Lower lobe of right lung (tissue), 2 donors: ENCODE data around the gene MYLK. TPM values are rescaled to one million over a fixed set of nuclear protein-coding genes. Genes with fewer than 3 reads are reported as not detected.
A peak's percentile ranks its signal among the peaks of the same experiment; 100 is the strongest.

Source experiments
- ATAC-seq, 2 donors: fragments of 200-7000 bp; cut with Tn5 transposase; one replicate each; pipeline ENCODE4 v1.9.1; 2020 to 2022; ENCODE audit warnings: mild to moderate bottlenecking in 2 of 2, moderate library complexity in 2 of 2
- DNase-seq: peaks from one replicate; pipeline ENCODE4 v3.0.0-alpha.2; 2020
- H3K27ac ChIP-seq: fragments of 200-600 bp; one replicate; pipeline ENCODE4 v1.8.0; 2022
- H3K27me3 ChIP-seq: fragments of 200-600 bp; one replicate; pipeline ENCODE4 v1.8.0; 2022; ENCODE audit warnings: low read depth
- H3K36me3 ChIP-seq: fragments of 200-600 bp; one replicate; pipeline ENCODE4 v1.8.0; 2022; ENCODE audit warnings: mild to moderate bottlenecking
- H3K4me1 ChIP-seq: fragments of 200-600 bp; one replicate; pipeline ENCODE4 v1.8.0; 2022
- H3K4me3 ChIP-seq: fragments of 200-600 bp; one replicate; pipeline ENCODE4 v1.8.0; 2022; ENCODE audit warnings: mild to moderate bottlenecking
- H3K9me3 ChIP-seq: fragments of 200-600 bp; one replicate; pipeline ENCODE4 v1.8.0; 2022
- intact Hi-C: fragments of 100-400 bp; cut with DNase I; formaldehyde crosslinking; loops from one replicate; pipeline ENCODE4 v1.11.0; 2022
- total RNA-seq: library from RNA; stranded (reverse); fragmentation: NEBNext Ultra II Directional; extraction: Animal tissue kit (Norgen Biotek cat#: 25700); gene quantifications from one replicate; pipeline ENCODE4 v1.2.1, GENCODE V29; 2021
- TF ChIP-seq, protein P1 (sequence below): fragments of 200-600 bp; IDR thresholded peaks from one replicate; pipeline ENCODE4 v1.8.0; 2022; ENCODE audit warnings: antibody characterized with exemption, mild to moderate bottlenecking
- donor health status: DM: no; HTN: yes; CAD: no; lungs with severe emphysema.

MYLK gene
- total RNA-seq, 1 donor from 2014 or later, result 156 TPM

DNA sequence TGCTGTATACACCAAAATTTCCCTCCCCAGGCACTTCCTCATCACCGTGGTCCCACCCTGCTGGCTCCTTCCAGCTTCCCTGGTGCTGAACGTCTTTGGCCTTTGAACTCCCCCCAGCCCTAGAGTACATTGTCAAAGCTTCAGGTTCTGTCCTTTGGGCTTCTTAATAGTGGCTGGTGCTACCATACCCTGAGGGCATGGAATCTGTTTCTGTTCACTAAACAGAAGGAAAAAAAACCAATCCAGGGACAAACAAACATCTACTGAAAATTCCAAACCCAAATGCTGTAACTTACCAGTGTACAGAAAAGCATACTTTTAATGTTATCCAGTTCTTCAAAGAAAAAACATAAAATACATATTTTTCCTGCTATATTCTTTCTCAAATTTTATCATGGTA is 148.7 kb downstream of the MYLK start:
- intact Hi-C loops, result no loop called here

DNA sequence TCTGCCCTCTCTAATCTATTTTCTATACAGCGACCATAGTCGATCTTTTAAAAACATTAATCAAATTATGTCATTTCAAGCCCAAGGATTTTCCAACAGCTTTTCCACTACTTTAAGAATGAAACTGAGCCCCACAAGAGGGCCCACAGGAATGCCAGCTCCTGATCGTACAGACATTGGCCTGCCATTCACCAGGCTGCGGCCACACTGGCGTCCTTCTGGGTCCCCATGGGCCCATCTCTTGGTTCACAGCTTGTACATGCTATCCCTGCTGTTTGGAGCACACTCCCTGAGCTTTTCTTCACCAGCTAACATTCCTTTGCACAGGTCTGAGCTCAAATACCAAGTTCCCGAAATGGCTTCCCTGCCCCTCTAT is 149.6 kb downstream of the MYLK start:
- intact Hi-C loops, result no loop called here
- TF ChIP-seq, protein P1, sequence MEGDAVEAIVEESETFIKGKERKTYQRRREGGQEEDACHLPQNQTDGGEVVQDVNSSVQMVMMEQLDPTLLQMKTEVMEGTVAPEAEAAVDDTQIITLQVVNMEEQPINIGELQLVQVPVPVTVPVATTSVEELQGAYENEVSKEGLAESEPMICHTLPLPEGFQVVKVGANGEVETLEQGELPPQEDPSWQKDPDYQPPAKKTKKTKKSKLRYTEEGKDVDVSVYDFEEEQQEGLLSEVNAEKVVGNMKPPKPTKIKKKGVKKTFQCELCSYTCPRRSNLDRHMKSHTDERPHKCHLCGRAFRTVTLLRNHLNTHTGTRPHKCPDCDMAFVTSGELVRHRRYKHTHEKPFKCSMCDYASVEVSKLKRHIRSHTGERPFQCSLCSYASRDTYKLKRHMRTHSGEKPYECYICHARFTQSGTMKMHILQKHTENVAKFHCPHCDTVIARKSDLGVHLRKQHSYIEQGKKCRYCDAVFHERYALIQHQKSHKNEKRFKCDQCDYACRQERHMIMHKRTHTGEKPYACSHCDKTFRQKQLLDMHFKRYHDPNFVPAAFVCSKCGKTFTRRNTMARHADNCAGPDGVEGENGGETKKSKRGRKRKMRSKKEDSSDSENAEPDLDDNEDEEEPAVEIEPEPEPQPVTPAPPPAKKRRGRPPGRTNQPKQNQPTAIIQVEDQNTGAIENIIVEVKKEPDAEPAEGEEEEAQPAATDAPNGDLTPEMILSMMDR, result no peak
- Histone ChIP-seq H3K36me3 (peaks cover 8% of the 10 kb centered on the region), H3K4me1 (no peaks in the 10 kb centered on the region), H3K27ac (no peak overlapping the region), H3K27me3 (no peaks in the 10 kb centered on the region), H3K9me3 (no peaks in the 10 kb centered on the region), H3K4me3 (no peak overlapping the region)
- ATAC-seq, result no peak
- DNase-seq, result no peak

More for the DNA sequence above, 148.7 kb downstream of the MYLK start:
- Histone ChIP-seq H3K4me3 (no peak overlapping the region), H3K27ac (no peak overlapping the region), H3K9me3 (no peaks in the 10 kb centered on the region), H3K36me3 (peaks cover 8% of the 10 kb centered on the region), H3K27me3 (no peaks in the 10 kb centered on the region), H3K4me1 (peaks cover 9% of the 10 kb centered on the region)
- TF ChIP-seq, protein P1, result no peak
- DNase-seq (no peak), ATAC-seq (no peak)

DNA sequence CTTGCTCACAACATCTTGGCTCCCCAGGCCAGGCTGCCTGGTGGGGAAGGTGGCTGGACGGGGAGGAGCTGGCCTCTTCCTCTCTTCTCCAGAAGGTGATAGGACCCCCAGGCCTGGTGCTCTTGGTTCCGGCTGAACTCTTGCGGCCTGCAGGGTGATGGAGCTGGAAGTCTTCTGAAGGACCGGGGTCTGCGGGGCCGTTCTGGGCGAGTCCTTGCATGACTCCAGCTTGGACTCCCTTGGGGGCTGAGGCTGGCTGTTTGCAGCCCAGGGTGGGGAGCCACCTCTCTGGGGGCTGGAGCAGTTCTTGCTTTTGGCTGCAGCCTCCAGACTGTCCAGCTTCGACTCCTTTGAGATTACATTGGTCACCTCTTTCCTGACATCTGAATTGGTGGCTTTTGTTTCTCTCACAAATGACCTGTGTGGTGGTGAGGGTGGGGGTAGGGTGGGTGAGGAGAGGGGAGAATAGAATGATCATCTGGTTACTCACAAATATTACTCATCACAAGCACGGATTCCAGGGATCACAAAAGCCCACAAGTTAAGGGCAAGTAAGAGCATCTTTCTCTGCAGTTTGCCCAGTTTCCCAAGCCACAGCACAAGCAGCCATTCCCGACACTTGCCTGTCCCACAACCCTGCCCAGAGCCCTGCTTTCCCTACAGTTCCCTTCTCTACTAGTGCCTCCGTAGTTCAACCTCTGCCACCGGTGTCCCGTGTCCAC is 150.2 kb downstream of the MYLK start:
- ATAC-seq (no peak), DNase-seq (no peak)
- H3K27ac ChIP-seq, result no peak overlapping the region
- TF ChIP-seq, protein P1, result no peak
- peaks cover 8% of the 10 kb centered on the region for H3K36me3 ChIP-seq
- H3K4me1 ChIP-seq, result no peaks in the 10 kb centered on the region
- H3K9me3 ChIP-seq, result no peaks in the 10 kb centered on the region
- no peaks in the 10 kb centered on the region for H3K27me3 ChIP-seq
- intact Hi-C loops, result no loop called here
- H3K4me3 ChIP-seq, result no peak overlapping the region

DNA sequence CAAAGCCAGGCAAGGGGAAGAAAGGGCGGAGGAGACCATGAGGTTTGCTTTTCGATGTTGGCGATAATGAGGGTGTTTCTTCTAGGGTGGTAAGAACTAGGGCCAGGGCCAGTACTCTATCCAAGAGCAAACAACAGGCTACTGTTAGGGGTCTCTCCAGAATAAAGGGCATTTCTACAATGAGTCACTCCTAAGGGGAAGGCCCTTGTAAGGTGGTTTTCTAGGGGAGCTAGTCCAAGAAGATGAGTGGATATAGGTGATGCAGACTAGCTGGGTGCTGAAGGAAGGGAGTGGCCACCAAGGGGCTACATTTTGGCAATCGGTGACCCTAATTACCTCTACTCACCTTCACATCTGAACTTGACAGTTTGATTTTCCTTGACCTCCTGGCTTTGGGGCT is 150.8 kb downstream of the MYLK start:
- no peak for ATAC-seq
- Histone ChIP-seq H3K4me1 (no peaks in the 10 kb centered on the region), H3K4me3 (no peak overlapping the region), H3K27ac (no peak overlapping the region), H3K9me3 (no peaks in the 10 kb centered on the region), H3K27me3 (no peaks in the 10 kb centered on the region), H3K36me3 (peaks cover 8% of the 10 kb centered on the region)
- intact Hi-C loops, result no loop called here
- TF ChIP-seq, protein P1, result no peak
- no peak for DNase-seq

DNA sequence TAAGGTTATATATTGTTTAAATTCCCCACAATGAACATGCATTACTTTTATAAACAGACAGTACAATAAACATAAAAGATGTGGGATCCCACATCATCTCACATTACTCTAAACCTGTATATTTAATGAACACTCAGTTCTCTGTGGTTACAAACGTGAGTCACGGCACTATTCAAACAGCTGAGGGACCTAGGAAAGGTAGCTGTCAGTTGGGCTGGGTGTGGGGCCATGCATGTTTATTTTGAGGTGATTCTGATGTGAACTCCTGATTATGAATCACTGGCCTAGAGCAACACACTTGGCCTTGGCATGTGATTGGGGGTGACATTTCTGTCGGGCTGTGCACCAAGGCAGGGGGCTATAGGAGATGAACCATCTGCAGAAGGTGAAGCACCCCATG is 151.7 kb downstream of the MYLK start:
- DNase-seq, result no peak
- Histone ChIP-seq H3K4me3 (no peak overlapping the region), H3K36me3 (peaks cover 8% of the 10 kb centered on the region), H3K27me3 (no peaks in the 10 kb centered on the region), H3K27ac (no peak overlapping the region), H3K9me3 (no peaks in the 10 kb centered on the region), H3K4me1 (no peaks in the 10 kb centered on the region)
- ATAC-seq, result peak in 1 of 2 donors; percentile 31
- intact Hi-C loops, result no loop called here
- TF ChIP-seq, protein P1, result no peak
